K562 (cell line): Measurements from ENCODE around the gene FSTL4. TPM values are rescaled to one million over a fixed set of nuclear protein-coding genes. Genes with fewer than 3 reads are reported as not detected.

Source experiments
- ATAC-seq: fragments of 200-7000 bp; cut with Tn5 transposase; 3 replicates; pipeline ENCODE4 v1.9.1; 2020; ENCODE audit warnings: moderate library complexity
- BruUV-seq: library from RNA; stranded (reverse); fragments of 400-500 nt; replicated peaks from 2 replicates; lab custom pipeline; 2021; lab: Mats Ljungman, UMichigan
- CTCF ChIA-PET: fragments of 300-600 bp; formaldehyde crosslinking; extraction: SDS; loops from one replicate; lab custom pipeline; 2021; ENCODE audit warnings: low intra/inter-chr PET ratio; lab: Yijun Ruan, JAX
- POLR2A ChIA-PET: fragments of 300-600, 350-650 bp; sonication (Branson Sonifier 250); formaldehyde crosslinking; extraction: SDS; loops from one replicate; lab custom pipeline; 2021; ENCODE audit warnings: antibody characterized with exemption, inconsistent platforms; lab: Yijun Ruan, JAX
- DNase-seq, 4 experiments: peaks; one replicate each; pipeline versions ENCODE4 v3.0.0 to v3.0.0-alpha.2; 2011 to 2018; ENCODE audit warnings: low spot score in 3 of 4, mixed read lengths in 3 of 4; ENCODE audit errors: extremely low read depth in 1 of 4
- FAIRE-seq: peaks from 2 replicates; lab custom pipeline; 2011; peaks lifted over from hg19 to GRCh38; lab: Jason Lieb, UNC
- H2AFZ ChIP-seq: 2 replicates; pipeline ENCODE4 v1.6.0; 2011; ENCODE audit warnings: low read depth, low read length, control low read depth, inconsistent platforms
- H3K27ac ChIP-seq: fragments of 200-600 bp; 3 replicates; pipeline ENCODE4 v1.8.0; 2011; ENCODE audit warnings: low read depth, mild to moderate bottlenecking, control low read depth, inconsistent platforms, low read length, moderate library complexity, mixed read lengths; ENCODE audit errors: extremely low read depth
- H3K27me3 ChIP-seq, 2 experiments: fragments of 300-600 bp in 1 of 2; 2 replicates in 1 of 2; 3 replicates in 1 of 2; pipeline versions ENCODE4 v1.6.0 to v1.8.0; 2011; ENCODE audit warnings: inconsistent platforms in 2 of 2, low read length in 2 of 2, mild to moderate bottlenecking in 1 of 2, mixed read lengths in 1 of 2, moderate library complexity in 1 of 2; ENCODE audit not compliant: control insufficient read depth in 2 of 2, insufficient read depth in 2 of 2
- H3K36me3 ChIP-seq: fragments of 300-600 bp; 3 replicates; pipeline ENCODE4 v1.8.0; 2011; ENCODE audit warnings: mild to moderate bottlenecking, low read length, inconsistent platforms; ENCODE audit not compliant: control insufficient read depth, insufficient read depth
- H3K4me1 ChIP-seq, 2 experiments: fragments of 200-600 bp in 1 of 2; replicated peaks in 1 of 2; 2 replicates in 1 of 2; 3 replicates in 1 of 2; pipeline versions ENCODE4 v1.5.1 to v1.8.0; 2011; ENCODE audit warnings: inconsistent platforms in 2 of 2, low read length in 2 of 2, mild to moderate bottlenecking in 1 of 2, mixed read lengths in 1 of 2, moderate library complexity in 1 of 2; ENCODE audit not compliant: control insufficient read depth in 2 of 2, insufficient read depth in 2 of 2
- H3K4me2 ChIP-seq: 2 replicates; pipeline ENCODE4 v1.6.1; 2011; ENCODE audit warnings: low read length, control low read depth, inconsistent platforms, mixed read lengths; ENCODE audit not compliant: insufficient read depth
- H3K4me3 ChIP-seq: fragments of 200-600 bp; sonication (generic), shearing (Covaris generic); 2 replicates; pipeline ENCODE4 v1.5.1; 2016; ENCODE audit warnings: control low read depth, inconsistent platforms
- H3K79me2 ChIP-seq: fragments of 200-600 bp; 3 replicates; pipeline ENCODE4 v1.8.0; 2011; ENCODE audit warnings: low read length, inconsistent platforms; ENCODE audit not compliant: control insufficient read depth, insufficient read depth
- H3K9ac ChIP-seq, 2 experiments: 2 replicates each; pipeline versions ENCODE4 v1.6.0 to v1.6.1; 2011; ENCODE audit warnings: low read depth in 2 of 2, low read length in 2 of 2, control low read depth in 1 of 2, inconsistent platforms in 1 of 2, mild to moderate bottlenecking in 1 of 2, mixed read lengths in 1 of 2; ENCODE audit not compliant: insufficient read depth in 1 of 2
- H3K9me1 ChIP-seq: one replicate; pipeline ENCODE4 v1.6.0; 2011; ENCODE audit warnings: inconsistent platforms, mild to moderate bottlenecking, low read length, moderate library complexity; ENCODE audit not compliant: control insufficient read depth, insufficient read depth
- H3K9me3 ChIP-seq: replicated peaks from 2 replicates; pipeline ENCODE4 v1.5.1; 2011; ENCODE audit warnings: low read depth, low read length, inconsistent platforms; ENCODE audit not compliant: control insufficient read depth, insufficient read depth
- H4K20me1 ChIP-seq: replicated peaks from 2 replicates; pipeline ENCODE4 v1.6.1; 2011; ENCODE audit warnings: low read length, inconsistent platforms, mixed read lengths; ENCODE audit not compliant: control insufficient read depth, insufficient read depth
- ADNP ChIP-seq: fragments of 200-800 bp; sonication (Bioruptor generic); IDR thresholded peaks from 2 replicates; pipeline ENCODE4 v1.6.1; 2016; ENCODE audit warnings: missing genetic modification characterization, missing compliant biosample characterization
- CREB3L1 ChIP-seq: fragments of 450-650 bp; IDR thresholded peaks from 2 replicates; pipeline ENCODE4 v1.6.1; 2014; ENCODE audit warnings: low read depth, mild to moderate bottlenecking, moderate library complexity, borderline replicate concordance
- ELF4 ChIP-seq: fragments of 450-650 bp; formaldehyde crosslinking; IDR thresholded peaks from 2 replicates; pipeline ENCODE4 v1.4.0; 2022; ENCODE audit warnings: missing genetic modification characterization
- FOXJ3 ChIP-seq: sonication (generic); formaldehyde crosslinking; IDR thresholded peaks from 2 replicates; pipeline ENCODE4 v1.4.0; 2020; ENCODE audit warnings: mild to moderate bottlenecking, missing genetic modification reagents
- OTX1 ChIP-seq: fragments of 450-650 bp; formaldehyde crosslinking; IDR thresholded peaks from 2 replicates; pipeline ENCODE4 v1.4.0; 2022; ENCODE audit warnings: mild to moderate bottlenecking
- ZBTB2 ChIP-seq: fragments of 450-650 bp; IDR thresholded peaks from 2 replicates; pipeline ENCODE4 v1.6.1; 2016; ENCODE audit warnings: antibody characterized with exemption
- ZBTB8A ChIP-seq: fragments of 450-650 bp; IDR thresholded peaks from 2 replicates; pipeline ENCODE4 v1.6.1; 2018; ENCODE audit warnings: mild to moderate bottlenecking, moderate library complexity; ENCODE audit not compliant: partially characterized antibody
- WGBS: fragments of 100-300 bp; shearing (Covaris generic); methylation state at CpG from one replicate; pipeline ENCODE4 v1.1.6; 2016; ENCODE audit warnings: low coverage, mixed read lengths; ENCODE audit not compliant: insufficient coverage; ENCODE audit errors: missing lambda C conversion rate; 5-methylcytosine and 5-hydroxymethylcytosine counted together
- in situ Hi-C: fragments of 300-500 bp; cut with MboI; formaldehyde crosslinking; loops from 4 replicates; pipeline ENCODE4 v1.15.0; 2018; ENCODE audit warnings: inconsistent platforms, mixed read lengths
- intact Hi-C: fragments of 100-400 bp; cut with micrococcal nuclease; formaldehyde crosslinking; loops from 2 replicates; pipeline ENCODE4 v1.14.2; 2022
- polyA plus RNA-seq, 8 experiments: library from polyadenylated mRNA; depleted of rRNA in 4 of 8; stranded (reverse) in 5 of 8; unstranded in 3 of 8; fragments of >200 nt; fragmentation: Nextera tagmentation in 2 of 8; fragmentation: Illumina TruSeq in 1 of 8; extraction: Ambion mirVana in 2 of 8; extraction: Trizol in 1 of 8; gene quantifications; 2 replicates each; pipeline versions ENCODE4 v1.2.1 to v1.2.3, GENCODE V29; 2011 to 2014; ENCODE audit warnings: inconsistent platforms in 1 of 8, missing spikeins in 1 of 8
- total RNA-seq, 7 experiments: library from RNA; depleted of rRNA in 6 of 7; stranded (reverse); fragments of >200 nt in 6 of 7; fragmentation: Illumina TruSeq in 2 of 7; extraction: Trizol in 2 of 7; gene quantifications; 2 replicates each; pipeline versions ENCODE4 v1.2.1 to v1.2.3, GENCODE V29; 2011 to 2021; ENCODE audit warnings: low replicate concordance in 1 of 7

FSTL4 gene
- total and polyA plus RNA-seq, 9 of the 15 experiments (the other 6 are each of a cell fraction or from before 2014, with no cell fraction given): 0.08 to 0.18 (median 0.10) TPM; not detected in 5

GRCh38 chr5:133371371-133372155, 240.8 kb downstream of the FSTL4 start:
- BruUV-seq: no TSS peak
- DNase-seq: no peak
- no peaks in the 10 kb centered on the region for H3K9me1 ChIP-seq

More at GRCh38 chr5:133371371-133372155, 240.8 kb downstream of the FSTL4 start:
- Histone ChIP-seq H3K4me1 (no peaks in the 10 kb centered on the region), H3K27ac (no peak overlapping the region), H4K20me1 (no peaks in the 10 kb centered on the region), H3K9me3 (no peaks in the 10 kb centered on the region), H3K79me2 (no peaks in the 10 kb centered on the region), H3K4me2 (no peak overlapping the region), H3K27me3 (peaks cover 6 to 43% of the 10 kb centered on the region in 2 experiments; a peak in 4 of 5 replicates), H3K9ac (no peak overlapping the region), H2AFZ (no peak overlapping the region), H3K36me3 (no peaks in the 10 kb centered on the region), H3K4me3 (no peak overlapping the region)
- FAIRE-seq (no peak), ATAC-seq (no peak)
- 2% methylated on average over 15 of the region's 15 CpGs for WGBS
- POLR2A ChIA-PET: interaction anchor here (0.7 kb wide), 1 partner anchor 18 kb away, joined by 4 read pairs; no protein-coding TSS in a partner anchor
- TF ChIP-seq ELF4 (no peak), ZBTB8A (no peak), FOXJ3 (no peak), CREB3L1 (no peak), ADNP (tag) (no peak), OTX1 (no peak), ZBTB2 (no peak)
- in situ Hi-C loops: no loop called here
- CTCF ChIA-PET: no interaction called here
- intact Hi-C loops: no loop called here
